Upper lobe of left lung (tissue), 4 donors: Measurements from ENCODE around the gene CNPY1.

Source experiments
- CTCF ChIP-seq, 6 experiments: fragments of 450-650 bp in 4 of 6; fragments of 200-600 bp in 2 of 6; sonication (generic) in 2 of 6; IDR thresholded peaks; one replicate each; pipeline ENCODE4 v1.5.1; 2016 to 2019; ENCODE audit warnings: antibody characterized with exemption in 6 of 6
- EP300 ChIP-seq, 4 donors: sonication (generic); formaldehyde crosslinking; IDR thresholded peaks; one replicate each; pipeline ENCODE4 v1.5.1; 2017; ENCODE audit warnings: antibody characterized with exemption in 4 of 4, control low read depth in 2 of 4
- POLR2A ChIP-seq, 4 donors: fragments of 450-650 bp; IDR thresholded peaks; one replicate each; pipeline ENCODE4 v1.5.1; 2016 to 2017; ENCODE audit warnings: antibody characterized with exemption in 4 of 4, mild to moderate bottlenecking in 2 of 4

- TF ChIP-seq EP300 (IDR thresholded peaks at IDR 0.05): no peak
- no peak for TF ChIP-seq POLR2A (IDR thresholded peaks at IDR 0.05)
- no peak for TF ChIP-seq CTCF (IDR thresholded peaks at IDR 0.05)
These were observed 34.9 kb upstream of the CNPY1 start for GRCh38 chr7:155581107-155581830.
